GM19467 (cell line): Measurements from ENCODE around the gene MCTP1.

Experiments used
- ATAC-seq: cut with Tn5 transposase; IDR thresholded peaks from one replicate; pipeline ENCODE4 v1.9.1; 2021; ENCODE audit warnings: mild to moderate bottlenecking, moderate library complexity; ENCODE audit not compliant: unreplicated experiment

Gene MCTP1

DNA sequence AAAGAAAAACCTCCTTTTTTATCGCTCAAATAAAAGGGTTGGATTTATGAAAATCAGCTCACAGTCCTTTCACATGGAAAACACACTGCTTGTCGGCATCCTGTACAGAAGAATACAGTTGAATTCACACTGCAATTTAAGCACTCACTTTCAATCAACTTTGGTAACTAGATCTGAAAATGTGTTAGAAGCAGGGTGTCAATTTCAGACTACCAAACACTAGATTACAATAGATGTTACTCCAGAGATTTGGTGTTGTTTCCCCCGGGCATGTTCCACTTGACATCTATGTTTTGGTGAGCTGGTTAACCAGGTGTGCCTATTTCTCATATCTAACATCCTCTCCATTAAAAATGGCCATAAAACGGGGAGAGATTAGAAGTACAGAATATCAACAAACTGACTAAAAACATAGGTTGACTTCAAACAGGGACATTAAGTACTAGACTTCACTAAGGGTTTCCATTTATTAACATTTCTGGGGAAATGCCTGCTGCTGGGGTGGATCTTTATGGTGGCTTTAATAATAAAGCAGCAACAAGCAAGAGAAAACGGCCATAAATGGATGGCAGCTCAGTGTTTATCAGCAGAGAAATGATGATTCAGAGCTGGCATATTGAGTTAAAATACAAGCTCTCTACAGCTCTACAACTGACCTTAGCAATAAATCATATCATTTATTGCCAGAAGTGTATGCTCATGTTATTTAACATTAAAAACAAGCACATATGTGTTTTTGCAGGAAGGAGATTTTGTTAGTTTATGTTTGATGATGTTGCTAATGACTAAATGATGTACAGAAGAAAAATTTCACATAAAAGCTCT is 507.6 kb downstream of the MCTP1 start:
- ATAC-seq: no peak

DNA sequence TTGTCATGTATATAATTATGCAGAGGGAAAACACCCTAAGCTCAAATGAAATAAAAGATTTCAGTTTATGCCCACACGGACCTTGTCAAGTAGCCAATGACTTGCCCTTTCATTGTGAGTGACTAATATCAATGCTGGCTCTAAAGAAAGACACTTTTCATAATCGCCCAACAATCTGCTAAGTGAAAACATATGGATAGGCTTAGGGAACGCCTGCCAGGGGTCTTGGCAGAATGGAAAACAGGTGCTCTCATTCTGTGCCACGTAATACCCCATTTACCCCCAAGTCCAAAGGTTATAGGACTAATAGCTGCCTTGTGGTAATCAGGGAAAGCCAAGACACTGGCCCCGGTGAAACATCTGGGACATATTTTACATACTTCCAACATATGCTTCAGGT is 508.7 kb downstream of the MCTP1 start:
- no peak for ATAC-seq

DNA sequence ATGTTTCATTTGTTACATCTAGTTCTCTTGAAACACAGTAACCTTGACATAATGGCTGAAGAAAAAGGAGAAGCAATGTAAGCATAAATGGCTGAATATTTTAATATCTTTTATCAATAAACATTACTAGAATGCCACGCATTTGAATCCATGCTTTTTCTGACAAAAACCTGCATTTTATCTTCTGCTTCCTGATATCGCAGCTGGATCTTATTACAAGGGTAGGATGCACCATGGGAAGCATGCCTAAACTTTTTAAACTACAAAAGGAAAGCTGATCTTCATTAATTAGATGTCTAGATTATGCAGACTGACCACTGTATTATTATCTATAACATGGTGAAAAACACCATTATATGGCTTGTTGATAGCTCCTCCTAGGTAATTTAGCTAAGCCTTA is 509.8 kb downstream of the MCTP1 start:
- no peak for ATAC-seq

DNA sequence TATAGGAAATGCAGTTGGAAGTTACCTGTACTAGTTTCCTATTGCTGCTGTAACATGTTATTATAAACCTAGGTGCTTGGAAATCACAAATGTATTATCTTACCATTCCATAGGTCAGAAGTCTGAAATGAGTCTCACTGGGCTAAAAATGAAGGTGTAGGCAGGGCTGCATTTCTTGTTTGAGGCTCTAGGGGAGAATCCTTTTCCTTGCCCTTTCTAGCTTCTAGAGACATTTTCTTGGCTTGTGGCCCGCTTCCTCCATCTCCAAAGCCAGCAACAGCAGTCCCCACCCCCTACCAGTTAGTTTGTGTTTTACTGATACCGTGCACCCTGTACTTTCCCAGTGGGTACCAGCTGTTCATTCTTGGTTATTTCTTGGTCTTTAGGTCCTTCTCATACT is 513.2 kb downstream of the MCTP1 start:
- no peak for ATAC-seq

DNA sequence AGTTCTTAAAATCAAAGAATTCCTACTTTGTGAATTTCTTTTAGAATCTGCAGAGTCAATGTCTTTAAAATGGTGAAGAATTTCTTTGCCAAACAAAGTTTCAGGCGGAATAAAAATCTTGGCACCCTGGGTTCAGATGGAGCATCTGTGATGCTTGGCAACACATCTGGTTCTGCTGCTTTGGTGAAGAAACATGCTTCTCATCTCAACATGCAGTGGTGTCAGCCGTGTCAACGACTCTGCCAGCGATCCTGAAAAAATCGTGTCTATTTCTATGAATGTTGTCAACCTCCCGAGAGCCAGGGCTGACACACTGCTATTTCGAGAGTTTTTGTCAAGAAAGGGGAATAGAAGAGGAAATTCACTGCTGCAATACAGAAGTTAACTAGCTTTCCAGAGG is 514.9 kb downstream of the MCTP1 start:
- no peak for ATAC-seq

DNA sequence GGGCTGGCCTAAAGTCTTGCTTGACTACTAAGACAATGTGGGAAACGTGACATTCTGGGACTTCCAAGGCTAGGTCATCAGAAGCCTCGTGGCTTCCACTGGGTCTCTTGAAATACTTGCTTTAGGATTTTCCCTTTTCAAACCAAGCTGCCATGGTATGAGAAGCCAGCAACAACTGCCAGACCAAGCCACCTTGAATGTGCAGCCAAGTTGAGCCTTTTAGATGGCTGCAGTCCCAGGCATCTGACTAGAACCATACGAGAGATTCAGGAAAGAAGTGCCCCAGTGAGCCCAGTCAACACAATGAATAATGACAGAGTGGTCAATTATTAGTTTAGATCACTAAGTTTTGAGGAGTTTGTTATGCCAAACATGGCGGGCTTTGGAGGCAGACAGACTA is 523.1 kb downstream of the MCTP1 start:
- ATAC-seq: no peak

DNA sequence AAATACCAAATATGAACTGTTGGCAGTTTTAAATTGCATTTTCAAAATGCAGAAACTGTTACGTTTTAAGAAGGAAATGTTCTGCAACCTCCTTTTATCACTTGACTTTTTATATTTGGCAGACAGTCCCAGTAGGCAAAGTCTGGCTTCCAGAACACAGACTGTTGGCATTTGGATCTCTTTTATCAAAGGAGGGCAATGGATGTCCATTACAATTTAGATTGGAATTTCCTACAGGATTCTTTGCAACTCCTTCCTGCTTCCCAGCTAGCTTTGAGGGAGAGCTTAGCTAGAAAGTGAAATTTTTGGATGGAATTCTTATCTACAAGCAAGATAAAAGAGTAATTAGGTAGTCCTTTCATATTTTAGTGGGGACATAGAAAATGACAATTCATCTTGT is 523.8 kb downstream of the MCTP1 start:
- ATAC-seq: no peak

DNA sequence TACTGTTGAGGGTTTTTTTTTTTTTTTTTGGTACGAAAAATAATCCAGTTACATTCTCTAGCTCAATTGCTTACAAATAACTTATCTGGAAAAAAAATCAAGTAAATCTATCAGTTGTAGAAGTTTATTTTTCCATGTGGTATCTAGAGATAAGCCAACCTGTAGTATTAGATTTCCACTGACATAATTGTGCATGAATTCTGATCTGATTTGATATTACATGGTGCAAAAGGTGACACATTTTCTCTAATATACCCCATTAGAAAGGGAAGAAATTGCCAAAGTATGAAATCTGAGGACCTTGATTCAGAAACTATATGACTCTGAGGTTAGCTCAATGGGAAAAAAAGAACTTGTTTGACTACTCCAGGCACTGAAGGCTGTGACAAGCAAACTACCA is 524.9 kb downstream of the MCTP1 start:
- no peak for ATAC-seq

DNA sequence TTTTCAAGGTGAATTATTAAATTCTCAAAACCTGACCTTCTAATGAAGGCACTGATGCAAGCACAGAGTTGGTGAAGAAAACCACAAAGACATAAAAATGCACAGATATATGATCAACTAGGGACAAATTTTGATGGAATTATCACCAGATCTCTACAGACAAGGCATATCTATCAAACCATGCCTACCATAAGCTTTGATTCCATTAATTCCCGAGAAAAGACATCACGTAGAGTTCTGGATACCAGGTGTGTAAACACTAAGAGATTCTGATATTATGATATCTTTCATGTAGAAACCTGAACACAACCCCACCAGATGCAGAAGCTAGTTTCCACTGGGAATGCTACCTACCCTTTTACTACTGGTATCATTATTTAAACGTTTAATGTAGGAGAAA is 525.9 kb downstream of the MCTP1 start:
- no peak for ATAC-seq

DNA sequence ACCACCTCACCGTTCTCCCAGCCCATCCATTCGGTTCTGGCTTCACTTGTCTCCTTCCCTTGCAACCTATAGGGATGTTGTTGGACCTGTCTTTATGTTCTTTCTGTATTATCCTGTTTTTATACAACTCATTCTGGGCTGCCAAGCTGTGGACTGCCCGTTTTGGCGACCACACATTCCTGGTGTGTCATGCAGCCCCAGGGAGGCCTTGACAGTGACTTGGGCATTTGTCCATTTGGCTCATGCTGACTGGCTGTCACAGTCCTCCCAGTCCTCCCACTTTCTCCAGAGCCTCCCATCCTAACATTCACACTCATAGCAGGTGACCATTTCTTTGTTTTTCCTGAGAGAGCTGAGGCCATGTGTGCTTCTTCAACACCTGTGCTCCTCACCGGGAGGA is 530.1 kb downstream of the MCTP1 start:
- no peak for ATAC-seq

DNA sequence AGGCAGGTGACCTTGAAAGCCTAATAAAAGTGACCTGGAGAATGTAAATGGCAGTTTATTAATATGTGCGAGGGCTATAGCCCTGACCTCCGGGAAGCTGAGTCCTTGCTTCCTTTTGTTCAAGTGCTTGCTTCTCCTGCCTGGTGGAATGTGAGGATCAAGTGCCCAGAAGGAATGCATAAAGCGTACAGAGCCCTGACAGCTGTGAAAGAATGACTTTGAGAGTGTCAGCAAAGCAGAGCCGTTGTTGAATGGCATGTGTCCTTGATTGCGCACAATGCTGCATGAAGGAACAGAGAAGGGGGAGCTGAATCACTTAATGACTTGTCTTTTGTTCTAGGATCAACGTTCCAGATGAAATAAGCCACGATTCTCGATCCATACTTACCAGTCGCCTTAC is 533.4 kb downstream of the MCTP1 start:
- ATAC-seq: no peak

DNA sequence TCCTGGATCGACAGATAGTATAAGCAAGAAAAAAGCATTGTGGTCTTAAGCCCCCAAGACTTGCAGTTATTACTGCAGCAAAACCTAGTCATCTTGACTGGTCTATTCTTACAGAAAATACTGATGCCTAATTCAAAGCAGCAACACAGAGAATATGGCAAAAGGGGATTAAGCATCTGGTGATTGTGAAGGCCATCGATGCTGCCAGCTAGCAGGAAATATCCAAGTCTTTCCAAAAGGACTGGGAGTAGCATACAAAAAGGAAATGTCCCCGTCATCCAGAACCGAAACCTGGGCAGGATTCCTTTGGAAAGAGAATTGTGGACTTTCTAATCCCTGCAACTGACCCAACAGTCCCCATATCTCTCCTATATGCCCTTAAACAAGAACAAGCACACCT is 534.2 kb downstream of the MCTP1 start:
- no peak for ATAC-seq

DNA sequence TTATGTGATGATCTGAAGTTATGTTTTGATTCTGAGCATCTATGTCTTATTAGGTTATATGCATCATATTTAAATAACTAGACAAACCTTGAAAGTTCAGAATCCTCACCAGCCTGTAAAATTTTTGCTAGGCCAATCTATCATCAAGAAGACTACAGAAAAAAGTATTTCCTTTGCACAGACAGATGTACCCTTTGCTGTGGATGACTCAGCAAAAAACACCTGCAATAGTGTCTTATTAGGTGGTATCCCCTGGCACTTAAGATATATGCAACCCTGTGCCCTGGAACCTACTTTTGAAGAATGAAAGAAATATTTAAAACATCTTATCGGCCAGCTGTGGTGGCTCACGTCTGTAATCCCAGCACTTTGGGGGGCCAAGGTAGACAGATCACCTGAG is 535.9 kb downstream of the MCTP1 start:
- ATAC-seq: no peak

DNA sequence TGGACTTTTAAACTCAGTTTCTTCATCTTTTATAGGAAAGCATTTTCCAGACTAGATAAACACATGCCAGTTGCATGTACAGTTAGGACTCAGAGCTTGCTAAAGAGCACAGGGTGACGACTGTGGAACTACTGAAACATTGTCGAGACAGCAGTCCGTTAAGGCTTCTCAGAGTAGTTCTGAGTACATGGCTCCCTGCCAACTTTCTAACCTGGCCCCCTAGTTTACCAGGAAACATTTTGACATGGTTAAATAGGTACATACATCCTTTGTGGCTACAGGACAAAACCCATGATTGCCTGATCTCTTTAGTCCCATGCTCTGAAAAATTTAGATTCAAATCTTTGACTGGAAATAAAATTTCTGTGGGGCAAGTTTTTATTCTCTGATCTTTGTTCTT is 536.7 kb downstream of the MCTP1 start:
- no peak for ATAC-seq

DNA sequence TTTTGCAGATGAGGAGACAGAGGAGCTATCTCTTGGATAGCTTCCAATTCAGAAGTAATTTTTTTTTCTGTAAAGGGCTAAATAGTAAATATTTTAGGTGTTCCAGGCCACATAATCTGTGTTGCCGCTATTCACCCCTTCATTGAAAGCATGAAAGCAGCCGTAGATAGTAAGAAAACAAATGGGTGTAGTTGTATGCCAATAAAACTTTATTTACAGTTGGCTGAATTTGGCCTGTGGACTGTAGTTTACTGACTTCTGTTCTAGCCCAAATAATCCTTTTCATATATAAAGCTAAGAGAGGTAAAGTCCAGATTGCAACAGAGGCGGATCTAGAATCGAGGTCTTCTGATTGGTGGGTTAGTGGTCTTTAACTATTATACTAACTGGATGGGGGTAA is 537.5 kb downstream of the MCTP1 start:
- no peak for ATAC-seq

DNA sequence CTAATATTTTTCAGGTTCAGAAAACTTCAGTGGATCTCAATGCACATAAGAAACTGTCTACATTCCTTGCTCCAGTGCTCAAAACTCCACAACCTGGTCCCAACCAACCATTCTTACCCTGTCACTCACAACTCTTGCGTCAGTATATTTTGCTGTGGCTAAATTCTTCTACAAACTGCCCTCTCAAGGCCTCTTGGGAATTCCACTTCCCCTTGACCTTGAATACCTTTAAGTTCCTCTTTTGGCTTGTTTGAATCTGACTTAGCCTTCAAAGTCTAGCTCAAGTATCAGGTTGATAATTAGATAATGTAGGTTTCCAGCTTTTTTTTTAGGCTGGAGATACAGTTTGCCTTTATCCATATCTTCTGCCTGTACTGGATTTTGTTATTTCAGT is 538.2 kb downstream of the MCTP1 start:
- ATAC-seq: peak; percentile 38

DNA sequence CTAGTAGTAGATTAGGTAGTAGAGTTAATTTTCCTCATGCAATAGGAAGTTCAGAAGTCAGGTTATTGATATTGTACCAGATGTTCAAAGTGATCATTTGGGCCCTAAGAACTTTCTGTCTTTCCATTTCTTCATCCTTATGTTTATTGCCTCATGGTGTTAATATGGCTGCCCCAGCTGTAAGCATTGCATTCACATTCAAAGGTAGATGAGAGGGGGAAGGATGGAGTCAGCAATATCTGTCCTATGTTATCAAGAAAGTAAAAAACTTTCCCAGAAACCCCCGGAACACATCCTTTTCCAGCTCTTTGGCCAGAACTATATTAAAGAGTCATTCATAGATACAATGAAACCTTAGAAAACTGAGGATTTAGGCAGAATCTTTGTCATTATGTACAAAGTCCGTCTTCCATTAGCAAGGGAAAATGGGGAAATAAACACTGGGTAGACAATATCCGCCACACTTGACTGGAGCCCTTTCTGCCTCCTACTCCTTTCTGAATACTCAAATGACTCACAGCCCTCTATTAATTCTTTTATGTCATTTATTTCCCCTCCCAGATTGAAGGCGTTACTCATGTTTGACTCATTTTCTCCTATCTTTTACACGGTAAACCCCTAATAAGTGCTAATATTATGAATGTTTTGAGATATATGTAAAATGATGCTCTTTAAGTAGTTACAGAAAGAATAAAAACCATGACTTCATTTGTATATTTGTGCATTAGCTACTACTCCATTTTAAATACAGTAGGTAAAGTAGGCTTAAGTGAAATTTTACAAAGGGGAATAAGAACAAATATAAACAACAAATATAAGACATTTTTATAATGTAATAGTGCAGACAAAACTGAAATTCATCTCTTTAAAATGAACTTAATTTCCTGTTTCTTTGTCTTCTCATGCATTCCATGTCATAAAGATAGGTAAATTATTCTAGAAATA is 538.8 kb downstream of the MCTP1 start:
- ATAC-seq: peak; percentile 68

DNA sequence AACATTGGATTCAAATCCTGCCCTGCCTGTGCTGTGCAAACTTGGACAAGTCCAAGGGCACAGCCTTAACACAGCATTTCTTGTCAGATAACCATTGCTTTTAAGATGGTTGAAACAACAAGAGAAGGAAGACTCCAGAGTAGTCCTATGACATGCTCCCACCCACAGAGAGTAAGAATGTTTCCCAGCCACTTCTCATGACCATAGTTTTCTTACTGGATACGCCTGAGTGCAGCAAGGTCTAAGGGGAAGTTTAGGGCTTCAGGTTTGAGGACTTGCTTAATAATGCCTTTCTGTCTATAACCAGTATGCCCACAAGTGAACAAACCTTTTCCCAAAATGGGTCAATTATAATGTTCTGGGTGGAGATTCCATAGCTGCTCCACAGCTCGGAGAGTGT is 540.0 kb downstream of the MCTP1 start:
- no peak for ATAC-seq

DNA sequence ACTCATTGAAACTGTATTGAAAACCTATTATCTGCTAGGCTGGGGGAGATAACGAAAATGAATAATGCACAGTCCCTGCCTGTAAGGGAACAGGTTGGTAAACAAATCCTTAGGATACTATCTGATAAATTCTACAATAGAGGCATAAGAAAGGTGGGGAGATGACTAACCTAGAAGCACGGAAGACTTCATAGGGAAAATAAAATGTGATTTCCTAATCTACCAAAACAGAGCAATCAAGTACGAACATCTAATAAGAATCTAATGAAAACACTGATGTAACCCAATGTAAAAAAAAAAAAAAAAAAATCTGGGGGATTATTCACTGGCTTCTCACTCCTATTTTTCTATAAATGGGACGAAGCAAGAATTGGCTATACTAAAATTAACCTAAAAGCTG is 542.0 kb downstream of the MCTP1 start:
- ATAC-seq: no peak

DNA sequence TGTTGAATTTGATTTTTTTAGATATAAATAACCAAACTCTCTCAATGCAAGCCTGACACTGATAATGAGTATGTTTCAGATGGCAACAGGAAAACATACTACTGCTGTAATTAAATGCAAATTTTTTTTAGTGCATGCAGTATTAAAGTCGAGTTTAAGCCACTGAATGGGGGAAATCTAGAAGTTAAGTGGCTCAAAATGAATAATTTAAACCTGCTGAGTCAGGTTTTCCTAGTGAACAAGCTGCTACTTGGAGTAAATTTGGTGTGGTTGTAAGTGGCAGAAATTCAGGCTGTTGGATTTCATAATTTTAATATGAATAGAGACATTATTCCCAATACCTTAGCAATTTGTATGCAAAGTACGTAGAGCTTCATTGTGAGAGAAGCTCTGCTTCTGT is 544.6 kb downstream of the MCTP1 start:
- no peak for ATAC-seq

DNA sequence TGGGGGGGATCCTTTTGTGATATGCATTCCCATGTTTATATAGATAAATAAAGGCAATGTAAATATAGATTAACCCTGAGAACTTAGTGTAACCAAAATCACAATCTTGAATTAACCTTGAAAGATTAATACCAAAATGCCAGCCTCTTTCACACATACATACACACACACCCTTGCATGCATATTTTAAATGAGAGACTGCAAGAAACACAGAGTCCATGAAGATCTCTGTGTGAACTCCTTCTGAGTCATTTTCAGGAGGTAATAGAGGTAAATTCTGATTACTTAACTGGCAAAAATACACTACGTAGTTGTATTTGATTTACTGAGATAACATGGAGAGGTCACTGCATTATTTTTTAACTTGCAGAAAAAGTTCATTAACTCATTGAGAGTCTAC is 548.4 kb downstream of the MCTP1 start:
- no peak for ATAC-seq

DNA sequence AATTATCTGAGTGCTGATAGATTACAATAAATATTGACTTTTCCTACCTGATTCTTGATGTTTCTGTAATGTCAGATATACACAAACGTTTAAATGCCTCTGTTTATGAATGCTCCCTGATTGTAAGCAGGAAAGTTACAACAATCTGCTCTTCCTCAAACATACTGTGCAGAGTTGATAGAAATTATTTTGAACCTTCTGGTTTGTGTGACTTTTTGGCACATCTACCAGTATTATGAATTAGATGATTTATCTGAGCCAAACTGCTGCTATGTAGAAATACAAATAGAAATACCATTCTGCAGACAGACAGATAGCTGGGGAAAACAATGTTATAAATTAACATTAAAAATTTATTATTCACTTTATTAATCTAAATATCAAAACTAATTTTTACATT is 553.4 kb downstream of the MCTP1 start:
- ATAC-seq: no peak
